G401 (cell line): Measurements from ENCODE around the gene SNAI1. TPM values are rescaled to one million over a fixed set of nuclear protein-coding genes. Genes with fewer than 3 reads are reported as not detected.
"Not testable (repeated sequence)": the region's sequence is repeated elsewhere in the genome, so short reads cannot be mapped to it uniquely, and the experiment has no call there.

ENCODE experiments used
- DNase-seq: peaks from one replicate; pipeline ENCODE4 v3.0.0-alpha.2; 2015; ENCODE audit warnings: low spot score
- in situ Hi-C: cut with HindIII; loops from 2 replicates; pipeline ENCODE4 v1.10.0; 2016; ENCODE audit warnings: low sequenced_read_pairs, mixed read lengths
- total RNA-seq: library from RNA; depleted of rRNA; stranded (reverse); fragments of >200 nt; shearing (Covaris generic); gene quantifications from 2 replicates; pipeline ENCODE4 v1.2.3, GENCODE V29; 2014; rRNA removed

SNAI1 gene
- total RNA-seq: 2.9 and 7.5 TPM in 2 replicates

- DNase-seq: peak; percentile 67
- in situ Hi-C loops: loop anchor here (10.0 kb wide), 1 partner anchor 172 kb away; the partner anchor contains the start of gene PEDS1
Observed at GRCh38 chr20:49982346-49983122, at the start of gene SNAI1. SNAI1 (plus strand) TSS chr20:49982980; CDS start chr20:49983060, 80 bp downstream.

- in situ Hi-C loops: no loop called here
- DNase-seq: no peak
Observed at GRCh38 chr20:49935746-49936152, 47.0 kb upstream of the SNAI1 start.

GRCh38 chr20:49936153-49937026 lies 46.4 kb upstream of the SNAI1 start, which contains the start of gene RNF114:
RNF114 (plus strand) TSS chr20:49936397; CDS start chr20:49936413, 16 bp downstream.
- in situ Hi-C loops: no loop called here

GRCh38 chr20:49937027-49937929 lies 45.5 kb upstream of the SNAI1 start:
- in situ Hi-C loops: no loop called here
- DNase-seq: peak; percentile 32

More at GRCh38 chr20:49936153-49937026, 46.4 kb upstream of the SNAI1 start, which contains the start of gene RNF114:
- DNase-seq: peak; percentile 92

- DNase-seq: peak; percentile 78
- in situ Hi-C loops: no loop called here
Observed at GRCh38 chr20:49938173-49939163, 44.3 kb upstream of the SNAI1 start.

GRCh38 chr20:49941456-49941855 lies 41.3 kb upstream of the SNAI1 start:
- in situ Hi-C loops: no loop called here
- no peak for DNase-seq

- no peak for DNase-seq
- in situ Hi-C loops: no loop called here
Observed at GRCh38 chr20:49942303-49942702, 40.5 kb upstream of the SNAI1 start.

GRCh38 chr20:49942942-49943341 lies 39.8 kb upstream of the SNAI1 start:
- DNase-seq: no peak
- in situ Hi-C loops: no loop called here

GRCh38 chr20:49945306-49945700 lies 37.5 kb upstream of the SNAI1 start:
- no peak for DNase-seq
- in situ Hi-C loops: no loop called here

- DNase-seq: no peak
- in situ Hi-C loops: no loop called here
Observed at GRCh38 chr20:49945701-49946477, 36.9 kb upstream of the SNAI1 start.

GRCh38 chr20:49948178-49948577 lies 34.6 kb upstream of the SNAI1 start:
- DNase-seq: no peak
- in situ Hi-C loops: no loop called here

- in situ Hi-C loops: no loop called here
- no peak for DNase-seq
Observed at GRCh38 chr20:49948809-49949507, 33.8 kb upstream of the SNAI1 start.

GRCh38 chr20:49951151-49951550 lies 31.6 kb upstream of the SNAI1 start:
- DNase-seq: no peak

GRCh38 chr20:49955167-49955566 lies 27.6 kb upstream of the SNAI1 start:
- no peak for DNase-seq
- in situ Hi-C loops: no loop called here

More at GRCh38 chr20:49951151-49951550, 31.6 kb upstream of the SNAI1 start:
- in situ Hi-C loops: no loop called here

GRCh38 chr20:49955830-49956396 lies 26.9 kb upstream of the SNAI1 start:
- in situ Hi-C loops: not testable (repeated sequence)

GRCh38 chr20:49956689-49957088 lies 26.1 kb upstream of the SNAI1 start:
- DNase-seq: no peak
- in situ Hi-C loops: no loop called here

More at GRCh38 chr20:49955830-49956396, 26.9 kb upstream of the SNAI1 start:
- not testable (repeated sequence) for DNase-seq
